GM18511 (cell line): ENCODE measurements around the gene PLAA.
"Not testable (repeated sequence)": the region's sequence is repeated elsewhere in the genome, so short reads cannot be mapped to it uniquely, and the experiment has no call there.

Source experiments
- ATAC-seq: cut with Tn5 transposase; IDR thresholded peaks from one replicate; pipeline ENCODE4 v1.9.1; 2021; ENCODE audit warnings: mild to moderate bottlenecking, moderate library complexity; ENCODE audit not compliant: unreplicated experiment

Gene PLAA

GRCh38 chr9:26937816-26938371 lies 9.1 kb downstream of the PLAA start:
- ATAC-seq: no peak

- ATAC-seq: no peak
Measured at GRCh38 chr9:26935847-26936246, 11.2 kb downstream of the PLAA start.

GRCh38 chr9:26928902-26929495 lies 18.0 kb downstream of the PLAA start:
- ATAC-seq: no peak

- ATAC-seq: no peak
Measured at GRCh38 chr9:26925609-26926008, 21.4 kb downstream of the PLAA start.

DNA sequence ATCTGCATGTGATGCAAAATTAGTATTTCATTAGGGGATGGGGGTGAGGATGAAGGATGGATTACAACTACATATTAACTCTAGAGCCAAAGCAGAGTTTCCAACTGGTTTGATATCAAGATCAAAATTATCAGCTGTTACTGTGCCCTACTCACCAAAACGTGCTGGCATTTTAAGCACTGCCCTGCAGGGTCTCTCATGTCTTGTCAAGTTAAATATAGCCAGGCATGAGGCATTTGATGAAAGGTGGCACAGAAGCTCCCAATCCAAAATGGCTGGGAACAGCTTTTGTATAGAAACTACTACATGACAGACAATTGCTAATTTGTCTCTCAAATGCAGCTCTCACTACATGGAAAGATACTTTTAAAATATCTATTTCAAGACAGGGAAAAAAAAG lies 27.3 kb downstream of the PLAA start:
- ATAC-seq: no peak

DNA sequence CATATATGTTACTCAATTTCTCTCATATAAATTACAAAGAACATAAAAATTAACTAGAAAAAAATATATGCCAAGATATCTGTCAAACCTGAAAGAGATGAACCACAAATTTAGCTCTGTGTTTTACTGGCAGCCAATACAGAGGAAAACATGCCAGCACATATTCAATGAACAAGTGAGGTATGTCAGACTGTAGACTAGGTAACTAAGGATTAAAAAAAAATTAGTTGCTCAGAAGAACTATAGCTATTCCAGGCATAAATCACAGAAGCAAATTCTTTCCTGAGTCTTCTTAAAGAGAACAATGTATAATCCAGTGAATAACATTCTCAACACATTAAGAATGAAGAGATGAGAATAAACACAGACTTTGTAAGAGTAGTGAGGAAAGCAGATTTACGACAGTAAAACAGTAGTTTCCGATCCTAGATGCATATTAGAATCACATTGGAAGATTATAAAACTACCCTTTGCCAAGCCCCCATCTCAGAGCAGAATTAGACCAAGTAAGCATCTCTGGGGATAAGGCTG lies 33.8 kb downstream of the PLAA start:
- ATAC-seq: no peak

- ATAC-seq: no peak
Measured at GRCh38 chr9:26904671-26905070, 42.4 kb downstream of the PLAA start.

GRCh38 chr9:26904070-26904469 lies 43.0 kb downstream of the PLAA start:
- ATAC-seq: no peak

GRCh38 chr9:26893030-26893676 lies 53.9 kb downstream of the PLAA start:
- no peak for ATAC-seq

DNA sequence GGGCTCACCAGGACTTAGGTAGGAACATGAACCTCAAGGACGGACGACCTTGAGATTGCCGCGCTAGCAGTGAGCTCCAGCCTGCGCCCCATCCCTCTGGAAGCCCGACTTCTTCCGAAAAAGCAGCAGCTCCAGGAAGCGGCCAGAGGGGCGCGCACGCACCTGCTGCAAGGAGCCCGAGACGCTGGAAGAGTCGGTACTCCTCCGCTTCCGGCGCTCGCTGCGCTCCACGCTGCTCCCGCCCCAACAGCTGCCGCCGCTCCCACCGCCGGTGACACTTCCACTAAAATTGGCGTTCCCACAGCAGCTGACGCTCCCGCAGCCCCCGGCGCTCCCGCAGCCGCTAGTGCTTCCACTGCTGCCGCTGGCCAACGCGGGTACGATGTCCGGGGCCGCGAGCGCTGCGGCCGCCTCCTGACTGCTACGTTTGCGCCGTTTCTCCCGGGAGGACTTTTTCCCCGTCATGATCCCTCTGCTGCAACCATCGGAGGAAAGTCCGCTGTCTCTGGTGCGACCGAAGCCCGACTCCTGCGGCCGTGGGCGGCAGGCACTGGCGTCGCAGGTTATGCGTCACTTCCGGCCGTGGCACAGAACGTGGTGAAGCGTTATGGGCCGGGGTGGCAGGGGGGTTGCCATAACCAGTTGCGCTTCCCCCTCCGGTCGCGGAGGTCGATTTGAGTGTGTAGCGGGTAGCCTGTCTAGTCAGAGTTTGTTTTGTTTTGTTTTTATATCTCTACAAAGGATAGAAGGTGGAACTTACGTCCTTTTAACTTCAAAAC lies 54.6 kb downstream of the PLAA start, which contains the start of gene CAAP1:
TSS of gene CAAP1 (minus strand) at position 552 of the 779 bp plus-strand sequence. CDS start at position 465, 87 bp downstream.
- peak; percentile 95 for ATAC-seq

GRCh38 chr9:26891726-26892125 lies 55.3 kb downstream of the PLAA start:
- peak; percentile 3 for ATAC-seq

DNA sequence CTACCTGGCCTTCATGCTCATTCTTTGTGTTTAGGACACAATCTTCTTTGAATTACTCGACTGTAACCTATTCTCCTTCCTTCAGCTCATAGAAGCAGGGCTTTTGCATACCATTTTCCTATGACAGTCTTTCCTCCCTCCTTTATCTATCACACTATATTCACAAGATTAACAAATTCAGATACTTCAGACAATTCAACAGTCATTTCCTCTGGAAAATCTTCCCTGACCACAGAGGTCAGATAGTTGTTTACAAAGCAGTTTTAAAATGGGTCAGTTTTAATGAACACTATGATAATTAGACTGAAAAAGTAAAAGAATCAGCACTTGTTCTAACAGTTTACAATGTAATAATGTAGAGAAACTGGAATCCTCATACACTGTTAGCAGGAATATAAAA lies 58.8 kb downstream of the PLAA start:
- no peak for ATAC-seq

- no peak for ATAC-seq
Measured at GRCh38 chr9:26882154-26882553, 64.9 kb downstream of the PLAA start.

DNA sequence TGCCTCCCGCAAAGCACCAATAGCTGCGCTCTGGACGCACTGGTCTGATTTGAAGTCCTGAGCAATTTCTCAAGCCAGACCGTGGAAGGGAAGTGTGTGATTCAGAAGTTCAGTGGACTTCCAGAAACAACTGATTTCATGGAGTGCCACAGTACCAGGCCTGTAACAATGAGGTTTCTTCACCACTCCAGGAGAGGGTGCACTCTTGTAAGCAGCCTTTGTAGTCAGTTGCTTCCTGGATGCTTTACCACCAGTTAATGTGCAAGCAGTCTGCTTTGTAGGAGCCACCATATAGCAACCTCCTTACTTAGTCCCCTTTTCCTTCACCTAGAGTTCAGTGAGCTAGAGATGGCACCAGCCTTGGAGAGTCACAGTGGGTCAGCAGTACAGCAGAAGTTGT lies 66.8 kb downstream of the PLAA start:
- ATAC-seq: no peak

DNA sequence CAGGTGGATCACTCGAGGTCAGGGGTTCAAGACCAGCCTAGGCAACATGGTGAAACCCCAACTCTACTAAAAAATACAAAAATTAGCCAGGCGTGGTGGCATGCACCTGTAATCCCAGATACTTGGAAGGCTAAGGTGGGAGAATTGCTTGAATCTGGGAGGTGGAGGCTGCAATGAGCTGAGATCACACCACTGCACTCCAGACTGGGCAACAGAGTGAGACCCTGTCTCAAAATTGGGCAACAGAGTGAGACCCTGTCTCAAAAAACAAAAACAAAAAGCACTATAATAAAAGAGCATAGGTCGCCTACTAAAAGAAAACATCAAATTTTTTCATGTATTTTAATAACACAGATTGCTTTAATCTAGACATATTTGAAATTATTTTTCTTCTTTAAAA lies 71.9 kb downstream of the PLAA start:
- not testable (repeated sequence) for ATAC-seq

- ATAC-seq: no peak
Measured at GRCh38 chr9:26870292-26870691, 76.8 kb downstream of the PLAA start.

- ATAC-seq: no peak
Measured at GRCh38 chr9:26863074-26863473, 84.0 kb downstream of the PLAA start.

- peak; percentile 84 for ATAC-seq
Measured at GRCh38 chr9:26856413-26857032, 90.5 kb downstream of the PLAA start.
